Peyer's patch (tissue), 4 donors: ENCODE results near the gene GCAT.

Experiments used
- POLR2A ChIP-seq, 2 donors: fragments of 450-650 bp; IDR thresholded peaks; one replicate each; pipeline ENCODE4 v1.5.1; 2017; ENCODE audit warnings: antibody characterized with exemption in 2 of 2, mild to moderate bottlenecking in 2 of 2, moderate library complexity in 2 of 2
- TF ChIP-seq, protein P1 (sequence below), 6 experiments: fragments of 450-650 bp in 4 of 6; fragments of 200-600 bp in 2 of 6; sonication (generic) in 1 of 6; IDR thresholded peaks; one replicate each; pipeline ENCODE4 v1.5.1; 2017 to 2019; ENCODE audit warnings: antibody characterized with exemption in 6 of 6, mild to moderate bottlenecking in 3 of 6, moderate library complexity in 1 of 6

DNA sequence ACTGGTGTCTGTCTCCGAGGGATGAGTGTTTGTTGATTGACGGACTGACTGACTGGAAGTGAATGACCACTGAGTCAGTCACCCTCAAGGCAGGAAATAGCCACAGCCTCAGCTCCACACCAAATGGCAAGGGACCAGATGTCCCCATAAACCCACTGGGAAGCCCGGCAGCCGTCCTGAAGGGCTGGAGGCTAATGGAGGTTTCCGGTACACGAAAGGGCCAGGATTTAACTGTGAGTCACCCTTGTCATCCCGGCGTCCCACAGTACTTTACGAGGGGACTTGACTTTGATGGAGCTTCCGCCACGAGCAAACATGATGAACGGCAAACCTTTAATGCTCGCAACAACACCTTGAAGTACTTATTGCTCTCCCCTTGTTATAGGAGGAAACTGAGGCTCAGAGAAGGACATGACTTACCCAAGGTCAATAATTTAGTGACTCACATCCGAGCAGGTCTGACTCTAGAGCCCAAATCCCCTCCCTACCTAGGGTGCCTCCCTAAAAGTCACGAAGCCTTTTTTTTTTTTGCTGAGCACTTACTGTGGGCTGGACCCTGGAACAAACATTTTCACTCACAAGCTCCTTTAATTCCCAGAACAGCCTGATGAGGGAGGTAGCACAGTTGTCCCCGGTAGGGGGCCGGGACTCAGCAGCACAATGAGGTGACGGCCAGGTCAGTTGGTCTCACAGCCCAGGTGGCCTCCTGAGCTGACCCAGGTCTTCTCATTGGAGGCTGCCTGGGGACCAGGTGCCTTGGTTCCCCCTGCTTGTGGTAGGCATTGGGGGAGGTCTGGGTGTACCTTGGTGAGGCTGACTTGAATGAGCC lies 25.2 kb upstream of the GCAT start:
- no peak for TF ChIP-seq POLR2A (IDR thresholded peaks at IDR 0.05)
- TF ChIP-seq, protein P1, sequence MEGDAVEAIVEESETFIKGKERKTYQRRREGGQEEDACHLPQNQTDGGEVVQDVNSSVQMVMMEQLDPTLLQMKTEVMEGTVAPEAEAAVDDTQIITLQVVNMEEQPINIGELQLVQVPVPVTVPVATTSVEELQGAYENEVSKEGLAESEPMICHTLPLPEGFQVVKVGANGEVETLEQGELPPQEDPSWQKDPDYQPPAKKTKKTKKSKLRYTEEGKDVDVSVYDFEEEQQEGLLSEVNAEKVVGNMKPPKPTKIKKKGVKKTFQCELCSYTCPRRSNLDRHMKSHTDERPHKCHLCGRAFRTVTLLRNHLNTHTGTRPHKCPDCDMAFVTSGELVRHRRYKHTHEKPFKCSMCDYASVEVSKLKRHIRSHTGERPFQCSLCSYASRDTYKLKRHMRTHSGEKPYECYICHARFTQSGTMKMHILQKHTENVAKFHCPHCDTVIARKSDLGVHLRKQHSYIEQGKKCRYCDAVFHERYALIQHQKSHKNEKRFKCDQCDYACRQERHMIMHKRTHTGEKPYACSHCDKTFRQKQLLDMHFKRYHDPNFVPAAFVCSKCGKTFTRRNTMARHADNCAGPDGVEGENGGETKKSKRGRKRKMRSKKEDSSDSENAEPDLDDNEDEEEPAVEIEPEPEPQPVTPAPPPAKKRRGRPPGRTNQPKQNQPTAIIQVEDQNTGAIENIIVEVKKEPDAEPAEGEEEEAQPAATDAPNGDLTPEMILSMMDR (IDR thresholded peaks at IDR 0.05), result no peak
